PFSK-1 (cell line): Measurements from ENCODE around the gene COL12A1.

Source experiments
- FOXP2 ChIP-seq: optimal IDR thresholded peaks from 2 replicates; pipeline ENCODE3; 2011; ENCODE audit warnings: borderline replicate concordance, control low read depth, inconsistent platforms; ENCODE audit not compliant: insufficient read depth; ENCODE audit errors: extremely low read length, extremely low read depth
- POLR2AphosphoS5 ChIP-seq: IDR thresholded peaks from 2 replicates; pipeline ENCODE4 v1.6.1; 2012; ENCODE audit warnings: low read depth, mild to moderate bottlenecking, control low read depth, low read length, moderate library complexity
- REST ChIP-seq, 2 experiments: IDR thresholded peaks; 2 replicates each; pipeline versions ENCODE4 v1.6.1 to v1.8.0; 2011 to 2012; ENCODE audit warnings: low read depth in 2 of 2, low read length in 2 of 2, control low read depth in 1 of 2, inconsistent platforms in 1 of 2, mild to moderate bottlenecking in 1 of 2, moderate library complexity in 1 of 2; ENCODE audit not compliant: insufficient read depth in 1 of 2
- SIN3A ChIP-seq: IDR thresholded peaks from 2 replicates; pipeline ENCODE4 v1.6.1; 2012; ENCODE audit warnings: mild to moderate bottlenecking, low read length, moderate library complexity, borderline replicate concordance; ENCODE audit not compliant: insufficient read depth
- TAF1 ChIP-seq: IDR thresholded peaks from 2 replicates; pipeline ENCODE4 v1.6.1; 2012; ENCODE audit warnings: low read length, control low read depth, borderline replicate concordance; ENCODE audit not compliant: insufficient read depth

COL12A1 gene

GRCh38 chr6:75101896-75102295 lies 104.0 kb downstream of the COL12A1 start:
- TF ChIP-seq FOXP2 (no peak), SIN3A (no peak), POLR2AphosphoS5 (no peak), TAF1 (no peak), REST (IDR thresholded peaks at IDR 0.05; ENCODE audit: insufficient read depth in 1 of 2, low read depth in 2 of 2, low read length in 2 of 2) (no peak)

- TF ChIP-seq FOXP2 (no peak), SIN3A (no peak), TAF1 (no peak), REST (IDR thresholded peaks at IDR 0.05; ENCODE audit: insufficient read depth in 1 of 2, low read depth in 2 of 2, low read length in 2 of 2) (no peak), POLR2AphosphoS5 (no peak)
Measured at GRCh38 chr6:75098709-75099108, 107.1 kb downstream of the COL12A1 start.

- TF ChIP-seq TAF1 (no peak), SIN3A (no peak), REST (IDR thresholded peaks at IDR 0.05; ENCODE audit: insufficient read depth in 1 of 2, low read depth in 2 of 2, low read length in 2 of 2) (no peak), POLR2AphosphoS5 (no peak), FOXP2 (no peak)
Measured at GRCh38 chr6:75096966-75097365, 108.9 kb downstream of the COL12A1 start.

GRCh38 chr6:75094614-75095200 lies 111.1 kb downstream of the COL12A1 start:
- no peak for TF ChIP-seq POLR2AphosphoS5
- TF ChIP-seq TAF1, result no peak
- no peak for TF ChIP-seq SIN3A
- TF ChIP-seq REST (IDR thresholded peaks at IDR 0.05; ENCODE audit: insufficient read depth in 1 of 2, low read depth in 2 of 2, low read length in 2 of 2), result no peak
- TF ChIP-seq FOXP2, result no peak

GRCh38 chr6:75091467-75092190 lies 114.2 kb downstream of the COL12A1 start:
- TF ChIP-seq REST (IDR thresholded peaks at IDR 0.05; ENCODE audit: insufficient read depth in 1 of 2, low read depth in 2 of 2, low read length in 2 of 2) (no peak), SIN3A (no peak), FOXP2 (no peak), TAF1 (no peak), POLR2AphosphoS5 (no peak)
